PFSK-1 (cell line): Measurements from ENCODE around the gene NKAIN2.

Experiments
- FOXP2 ChIP-seq: optimal IDR thresholded peaks from 2 replicates; pipeline ENCODE3; 2011; ENCODE audit warnings: borderline replicate concordance, control low read depth, inconsistent platforms; ENCODE audit not compliant: insufficient read depth; ENCODE audit errors: extremely low read length, extremely low read depth
- POLR2AphosphoS5 ChIP-seq: IDR thresholded peaks from 2 replicates; pipeline ENCODE4 v1.6.1; 2012; ENCODE audit warnings: low read depth, mild to moderate bottlenecking, control low read depth, low read length, moderate library complexity
- REST ChIP-seq, 2 experiments: IDR thresholded peaks; 2 replicates each; pipeline versions ENCODE4 v1.6.1 to v1.8.0; 2011 to 2012; ENCODE audit warnings: low read depth in 2 of 2, low read length in 2 of 2, control low read depth in 1 of 2, inconsistent platforms in 1 of 2, mild to moderate bottlenecking in 1 of 2, moderate library complexity in 1 of 2; ENCODE audit not compliant: insufficient read depth in 1 of 2
- SIN3A ChIP-seq: IDR thresholded peaks from 2 replicates; pipeline ENCODE4 v1.6.1; 2012; ENCODE audit warnings: mild to moderate bottlenecking, low read length, moderate library complexity, borderline replicate concordance; ENCODE audit not compliant: insufficient read depth
- TAF1 ChIP-seq: IDR thresholded peaks from 2 replicates; pipeline ENCODE4 v1.6.1; 2012; ENCODE audit warnings: low read length, control low read depth, borderline replicate concordance; ENCODE audit not compliant: insufficient read depth

The NKAIN2 gene

DNA sequence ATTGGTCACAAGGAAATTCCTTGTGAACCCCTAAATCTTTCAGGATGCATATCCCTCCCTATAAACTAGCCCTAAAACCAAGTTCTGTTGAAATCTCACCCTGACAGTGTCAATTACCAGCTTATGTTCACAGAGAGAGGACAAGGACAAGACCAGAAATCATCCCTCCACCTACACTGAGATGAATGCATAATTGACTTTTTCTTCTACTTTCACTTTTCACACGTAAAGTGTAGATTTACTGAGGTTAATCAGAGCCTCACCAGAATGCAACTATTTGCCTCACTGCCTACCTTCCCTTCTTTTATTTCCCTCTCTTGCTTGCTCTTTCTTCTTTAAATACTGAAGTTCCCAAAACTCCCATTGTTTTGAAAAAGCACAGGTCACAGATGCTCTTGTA is 15.3 kb upstream of the NKAIN2 start:
- no peak for TF ChIP-seq POLR2AphosphoS5
- TF ChIP-seq REST (IDR thresholded peaks at IDR 0.05; ENCODE audit: insufficient read depth in 1 of 2, low read depth in 2 of 2, low read length in 2 of 2) = no peak
- TF ChIP-seq SIN3A = no peak
- TF ChIP-seq TAF1 = no peak
- no peak for TF ChIP-seq FOXP2

DNA sequence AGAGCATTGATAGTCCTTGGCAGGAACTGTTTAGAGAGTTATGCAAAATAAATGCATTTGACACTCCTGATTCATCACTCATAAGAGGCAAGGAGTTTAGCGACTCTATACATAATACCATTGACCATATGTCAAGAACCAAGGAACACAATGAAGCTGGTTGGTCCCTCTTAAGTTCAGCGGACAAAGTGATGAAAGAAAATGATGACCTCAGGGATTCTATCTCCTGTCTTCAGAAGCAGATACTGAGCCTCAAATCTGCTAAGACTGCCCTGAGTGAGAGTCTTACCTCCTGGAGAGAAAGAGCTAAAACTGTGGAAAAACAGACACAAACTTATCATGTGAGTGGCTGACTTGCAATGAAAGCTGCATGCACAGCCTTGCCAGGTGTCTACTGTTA is 9.5 kb upstream of the NKAIN2 start:
- no peak for TF ChIP-seq REST (IDR thresholded peaks at IDR 0.05; ENCODE audit: insufficient read depth in 1 of 2, low read depth in 2 of 2, low read length in 2 of 2)
- no peak for TF ChIP-seq FOXP2
- no peak for TF ChIP-seq SIN3A
- TF ChIP-seq POLR2AphosphoS5 = no peak
- no peak for TF ChIP-seq TAF1

GRCh38 chr6:123794799-123795198 is 8.9 kb upstream of the NKAIN2 start:
- TF ChIP-seq REST (IDR thresholded peaks at IDR 0.05; ENCODE audit: insufficient read depth in 1 of 2, low read depth in 2 of 2, low read length in 2 of 2) = no peak
- TF ChIP-seq POLR2AphosphoS5 = no peak
- no peak for TF ChIP-seq TAF1
- TF ChIP-seq SIN3A = no peak
- TF ChIP-seq FOXP2 = no peak

- TF ChIP-seq FOXP2 = no peak
- TF ChIP-seq SIN3A = no peak
- no peak for TF ChIP-seq REST (IDR thresholded peaks at IDR 0.05; ENCODE audit: insufficient read depth in 1 of 2, low read depth in 2 of 2, low read length in 2 of 2)
- TF ChIP-seq TAF1 = no peak
- no peak for TF ChIP-seq POLR2AphosphoS5
Observed at GRCh38 chr6:123801067-123801466, 2.6 kb upstream of the NKAIN2 start.

- TF ChIP-seq SIN3A = no peak
- no peak for TF ChIP-seq POLR2AphosphoS5
- TF ChIP-seq FOXP2 = no peak
- TF ChIP-seq TAF1 = no peak
- no peak for TF ChIP-seq REST (IDR thresholded peaks at IDR 0.05; ENCODE audit: insufficient read depth in 1 of 2, low read depth in 2 of 2, low read length in 2 of 2)
Observed at GRCh38 chr6:123802351-123802696, 1.3 kb upstream of the NKAIN2 start.
